NCI-H2196 treated with DMSO at 0.1 percent for 48 hours (cell line): ENCODE measurements around the gene KLK8.

Experiments
- DNase-seq: peaks from one replicate; lab custom pipeline; 2025; ENCODE audit not compliant: unreplicated experiment; lab: John Stamatoyannopoulos, UW

KLK8 gene, protein sequence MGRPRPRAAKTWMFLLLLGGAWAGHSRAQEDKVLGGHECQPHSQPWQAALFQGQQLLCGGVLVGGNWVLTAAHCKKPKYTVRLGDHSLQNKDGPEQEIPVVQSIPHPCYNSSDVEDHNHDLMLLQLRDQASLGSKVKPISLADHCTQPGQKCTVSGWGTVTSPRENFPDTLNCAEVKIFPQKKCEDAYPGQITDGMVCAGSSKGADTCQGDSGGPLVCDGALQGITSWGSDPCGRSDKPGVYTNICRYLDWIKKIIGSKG

DNA sequence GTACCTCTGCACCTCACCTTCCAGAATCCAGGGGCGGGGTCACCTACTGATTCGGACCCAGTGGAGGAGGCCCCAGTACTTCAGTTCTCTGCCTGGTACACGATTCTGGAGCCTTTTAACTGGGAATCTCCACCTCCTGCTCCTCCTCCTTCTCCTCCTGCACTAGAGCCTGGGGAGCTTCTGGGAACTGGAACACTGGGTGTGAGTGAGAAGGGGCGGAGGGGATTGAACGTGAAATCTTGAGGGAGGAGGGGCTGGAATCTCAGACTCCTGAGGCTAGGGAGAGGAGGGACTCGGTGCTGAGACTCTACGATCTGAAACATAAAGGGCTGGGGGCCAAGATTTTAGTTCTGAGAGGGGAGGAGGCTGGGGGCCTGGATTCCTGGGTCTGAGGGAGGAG lies at the start of gene KLK8:
Gene KLK8 (minus strand): TSS at position 90 of the 400 bp plus-strand sequence. CDS start 437 bp downstream, outside the sequence.
- no peak for DNase-seq

DNA sequence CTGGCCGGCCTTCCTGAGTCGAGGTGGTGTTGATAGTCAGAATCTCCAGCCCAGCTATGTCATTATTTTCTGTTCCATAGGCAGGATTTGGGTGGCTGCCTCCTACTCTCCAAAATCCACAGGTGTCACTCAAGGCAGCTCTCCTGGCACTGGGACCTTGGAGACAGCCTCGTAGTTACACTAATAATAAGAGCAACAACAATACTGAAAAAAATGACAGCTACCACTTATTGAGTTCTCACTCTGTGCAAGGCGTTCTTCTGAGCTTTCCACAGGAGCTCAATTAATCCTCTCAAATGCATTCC lies 45.6 kb upstream of the KLK8 start:
- DNase-seq, result no peak

DNA sequence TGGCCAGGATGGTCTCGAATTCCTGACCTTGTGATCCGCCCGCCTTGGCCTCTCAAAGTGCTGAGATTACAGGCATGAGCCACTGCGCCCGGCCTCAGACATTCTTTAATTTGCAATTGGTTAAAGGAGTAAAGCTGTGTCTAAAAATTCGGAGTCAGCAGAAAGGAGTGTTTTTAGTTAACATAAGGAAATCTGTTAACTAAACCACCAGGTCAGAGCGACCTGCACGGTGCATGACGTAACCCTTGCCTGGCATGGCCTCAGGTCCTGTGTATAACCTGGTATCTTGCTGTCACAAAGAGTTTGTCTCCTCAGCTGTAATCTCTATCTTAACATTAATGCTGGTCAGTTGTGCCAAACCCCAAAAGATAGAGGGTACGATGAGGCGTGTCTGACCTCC lies 42.9 kb upstream of the KLK8 start:
- no peak for DNase-seq

DNA sequence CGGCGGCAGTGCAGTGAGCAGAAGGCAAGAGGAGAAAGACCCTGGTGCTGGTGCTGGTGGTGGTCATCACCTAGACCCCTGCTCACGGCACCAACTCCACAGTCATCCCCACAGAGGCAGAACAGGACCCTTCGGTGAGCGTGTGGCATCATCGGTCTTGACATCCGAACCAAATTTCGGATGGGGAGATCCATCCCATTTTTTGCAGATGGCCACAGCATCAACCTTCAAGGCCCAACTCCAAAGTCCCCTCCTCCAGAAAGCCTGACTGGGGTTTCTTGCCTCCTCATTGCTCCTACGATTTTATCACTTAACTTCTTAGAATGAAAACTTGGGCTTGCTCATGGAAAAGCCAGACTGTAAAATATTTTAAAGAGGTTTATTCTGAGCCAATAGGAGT lies 42.1 kb upstream of the KLK8 start:
- DNase-seq, result no peak

DNA sequence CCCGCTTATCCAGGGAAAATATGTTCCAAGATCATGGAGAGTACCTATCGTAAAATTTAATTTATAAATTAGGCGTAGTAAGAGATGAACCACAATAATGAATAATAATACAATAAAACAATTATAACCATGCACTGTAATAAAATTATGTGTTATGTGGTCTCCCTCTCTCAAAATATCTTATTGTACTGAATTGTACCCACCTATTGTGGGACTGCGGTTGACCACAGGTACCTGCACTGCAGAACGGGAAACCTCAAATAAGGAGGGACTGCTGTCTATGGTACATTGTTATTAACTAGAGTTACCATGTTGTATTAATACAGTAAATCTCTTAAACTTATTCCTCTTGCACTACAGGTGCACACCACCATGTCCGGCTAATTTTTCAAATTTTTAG lies 38.7 kb upstream of the KLK8 start:
- no peak for DNase-seq

DNA sequence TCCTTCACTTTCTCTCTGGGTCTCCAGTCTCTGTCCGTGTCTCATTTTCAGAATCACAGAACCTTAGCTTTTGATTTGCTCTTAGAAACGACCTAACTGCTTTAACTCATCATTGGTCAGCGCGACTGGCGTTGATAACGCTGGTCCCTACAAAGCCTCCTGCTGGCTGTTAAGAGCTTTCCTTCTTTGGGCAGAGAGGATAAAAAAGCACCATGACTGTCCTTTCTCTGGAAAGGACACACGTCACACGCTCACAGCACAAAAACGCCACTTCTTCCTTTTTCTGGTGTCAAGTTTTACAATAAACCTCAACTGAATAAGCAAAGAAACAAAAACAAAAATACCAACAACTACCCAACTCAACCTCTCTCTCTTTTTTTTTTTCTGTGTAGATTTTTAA lies 35.1 kb upstream of the KLK8 start:
- DNase-seq, result no peak

DNA sequence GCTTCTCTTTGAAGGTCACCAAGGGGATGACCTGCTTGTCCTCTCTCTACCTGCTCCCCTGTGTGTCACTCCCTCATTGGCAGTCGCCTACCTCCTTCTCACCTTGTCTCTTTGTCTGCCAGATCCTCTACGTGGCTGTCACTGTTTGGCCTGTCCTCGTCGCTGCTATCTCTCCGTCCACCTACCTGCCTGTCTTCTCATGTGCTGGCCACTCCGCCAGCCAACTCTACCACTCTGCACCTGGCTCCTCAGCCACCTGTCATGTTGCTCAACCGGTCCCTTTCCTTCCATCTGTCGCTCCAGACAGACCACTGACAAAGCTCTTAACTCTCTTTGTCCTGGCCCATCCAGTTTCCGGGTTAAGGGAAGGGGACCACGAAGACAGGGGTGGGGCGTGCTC lies 33.3 kb upstream of the KLK8 start, which contains the start of gene KLK12:
Gene KLK12 (minus strand): TSS at position 299 of the 400 bp plus-strand sequence. CDS start 381 bp downstream, outside the sequence.
- no peak for DNase-seq

DNA sequence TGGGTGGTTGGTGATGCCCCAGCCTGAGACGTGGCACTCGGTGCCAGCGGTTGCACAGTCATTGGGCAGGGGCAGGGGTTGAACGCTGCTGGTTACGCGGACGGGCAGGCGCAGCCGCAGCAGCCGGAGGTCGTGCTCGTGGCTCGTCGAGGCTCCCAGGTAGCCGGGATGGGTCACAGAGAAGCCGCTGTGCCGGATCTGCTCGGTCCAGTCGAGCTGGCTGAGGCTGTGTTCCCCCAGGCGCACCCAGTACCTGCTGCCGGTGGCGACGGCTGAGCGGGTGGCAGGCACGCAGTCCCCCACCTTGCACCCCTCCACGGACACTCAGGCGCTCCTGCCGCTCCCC lies 30.4 kb upstream of the KLK8 start:
- no peak for DNase-seq

DNA sequence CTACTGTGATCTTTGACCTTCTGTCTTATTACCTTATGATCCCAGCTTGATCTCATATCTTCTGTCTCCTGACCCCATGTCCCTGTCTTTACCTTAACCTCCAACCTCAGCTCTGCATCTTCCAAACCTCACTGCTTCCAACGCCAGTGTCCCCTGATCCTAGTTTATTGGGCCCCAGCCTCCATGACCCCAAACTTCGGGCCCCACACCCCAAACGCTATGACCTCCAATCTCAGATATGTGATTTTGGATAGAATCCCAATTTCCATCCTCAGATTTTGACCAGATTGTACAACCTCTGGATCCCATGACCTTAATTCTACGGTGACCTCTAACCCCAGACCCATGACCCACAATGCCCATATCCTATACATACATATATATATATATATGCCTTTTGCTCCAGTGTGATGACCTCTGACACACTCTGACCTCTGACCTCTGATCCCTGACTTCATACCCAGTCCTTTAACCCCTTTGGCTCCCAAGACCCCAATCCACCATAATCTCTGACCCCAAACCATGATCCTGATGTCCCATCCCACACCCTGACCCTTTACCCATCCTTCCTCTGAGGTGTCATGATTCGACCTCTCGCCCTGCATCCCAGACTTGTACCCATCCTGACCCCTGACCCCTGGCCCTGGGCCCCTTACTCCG lies 29.9 kb upstream of the KLK8 start:
- DNase-seq, result no peak

DNA sequence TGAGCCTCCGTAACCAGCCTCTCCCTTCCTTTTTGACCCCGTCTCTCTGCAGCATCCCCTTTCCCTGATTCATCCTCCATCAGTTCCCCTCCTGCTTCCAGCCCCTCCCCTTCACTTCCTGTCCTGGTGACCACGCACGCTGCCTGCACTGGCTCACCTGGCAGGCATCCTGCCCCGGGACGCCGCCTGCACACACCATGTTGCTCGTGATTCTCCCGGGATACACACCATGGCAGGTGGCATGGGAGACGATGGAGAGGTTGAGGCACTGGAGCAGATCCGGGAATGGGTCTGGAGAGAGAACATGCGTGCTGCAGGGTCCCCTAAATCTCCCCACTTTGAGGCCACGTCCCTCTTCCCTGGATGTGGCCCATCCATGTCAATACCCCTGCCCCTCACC lies 29.2 kb upstream of the KLK8 start:
- DNase-seq, result no peak

DNA sequence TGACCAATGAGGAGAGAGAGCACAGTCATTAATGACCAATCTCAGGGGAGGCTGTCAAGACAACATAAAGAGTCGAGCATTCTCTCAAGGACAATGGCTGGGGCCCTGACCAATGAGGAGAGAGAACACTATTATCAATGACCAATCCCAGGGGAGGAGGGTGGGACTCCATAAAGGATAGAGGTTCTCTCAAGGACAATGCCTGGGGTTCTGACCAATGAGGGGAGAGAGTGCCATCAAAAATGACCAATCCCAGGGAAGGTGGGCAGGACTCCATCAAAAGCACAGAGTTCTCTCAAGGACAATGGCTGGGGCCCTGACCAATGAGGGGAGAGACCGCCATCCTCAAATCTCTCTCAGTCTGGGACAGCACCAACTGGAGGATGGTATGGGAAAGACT lies 28.3 kb upstream of the KLK8 start:
- no peak for DNase-seq

DNA sequence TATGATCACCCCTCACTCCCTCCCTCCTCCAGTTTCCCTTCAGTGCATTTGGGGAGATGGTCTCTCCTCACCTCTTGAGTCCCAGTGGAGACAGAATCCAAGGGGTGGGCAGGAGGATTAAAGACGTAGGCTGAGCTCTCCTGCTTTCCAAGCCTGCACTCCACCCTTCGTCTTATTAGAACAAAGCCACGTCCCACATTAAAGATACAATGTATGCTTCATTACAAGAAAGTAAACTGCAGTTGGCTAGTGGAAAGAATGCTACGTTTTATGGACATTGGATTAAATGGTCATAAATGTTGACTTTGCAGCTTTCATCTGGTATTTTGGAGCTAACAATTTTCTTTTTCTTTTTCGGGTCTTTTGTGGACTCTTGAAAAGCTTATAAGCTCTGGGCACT lies 26.5 kb upstream of the KLK8 start:
- no peak for DNase-seq

DNA sequence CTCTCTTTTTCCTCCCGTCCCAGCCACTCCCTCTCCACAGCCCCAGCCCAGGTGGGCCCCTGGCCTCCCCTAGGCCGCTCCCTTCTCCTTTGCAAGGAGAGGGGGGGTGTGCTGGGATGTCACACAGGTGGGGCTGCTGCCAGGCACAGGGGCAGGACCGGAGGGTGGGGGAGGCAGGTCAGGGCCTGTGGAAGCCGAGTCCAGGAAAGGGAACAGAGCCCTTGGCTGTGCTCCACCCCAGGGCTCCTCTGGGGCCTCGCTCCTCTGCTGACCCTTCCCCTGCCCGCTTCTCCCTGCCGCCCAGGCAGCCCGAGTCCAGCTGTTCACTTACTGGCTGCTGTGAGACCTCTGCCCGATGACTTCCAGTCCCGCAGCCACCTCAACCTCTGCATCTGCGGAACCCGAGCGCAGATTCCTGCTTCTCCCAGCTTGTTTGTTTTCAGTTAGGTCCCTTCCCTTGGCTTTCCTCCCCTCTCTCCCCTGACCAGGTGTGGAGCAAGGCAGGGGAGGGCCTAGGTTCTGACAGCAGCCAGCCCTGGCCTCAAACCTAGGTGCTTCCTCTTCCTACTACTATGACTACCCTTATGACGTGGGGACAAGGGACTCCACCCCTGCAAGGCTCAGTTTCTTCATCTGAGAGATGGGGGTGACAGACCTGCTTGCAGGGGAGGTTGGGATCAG lies 25.9 kb upstream of the KLK8 start:
- no peak for DNase-seq

DNA sequence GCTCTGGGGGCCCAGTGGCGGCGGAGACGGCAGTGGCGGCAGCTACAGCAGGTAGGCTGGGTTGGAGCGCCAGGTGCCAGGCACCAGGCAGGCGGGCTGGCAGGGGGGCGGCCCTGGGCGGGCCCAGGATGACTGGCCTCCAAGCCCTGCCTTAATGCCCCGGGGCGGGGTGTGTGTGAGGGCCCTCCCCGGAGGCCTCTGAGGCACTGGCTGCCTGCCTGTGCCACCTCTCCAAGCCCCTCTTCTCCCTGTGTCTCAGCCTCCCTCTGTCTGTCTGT lies 25.1 kb upstream of the KLK8 start, which contains the start of gene KLK11:
Gene KLK11 (minus strand): TSS at position 63 of the 278 bp plus-strand sequence. CDS start 985 bp downstream, outside the sequence.
- peak; percentile 63 for DNase-seq

DNA sequence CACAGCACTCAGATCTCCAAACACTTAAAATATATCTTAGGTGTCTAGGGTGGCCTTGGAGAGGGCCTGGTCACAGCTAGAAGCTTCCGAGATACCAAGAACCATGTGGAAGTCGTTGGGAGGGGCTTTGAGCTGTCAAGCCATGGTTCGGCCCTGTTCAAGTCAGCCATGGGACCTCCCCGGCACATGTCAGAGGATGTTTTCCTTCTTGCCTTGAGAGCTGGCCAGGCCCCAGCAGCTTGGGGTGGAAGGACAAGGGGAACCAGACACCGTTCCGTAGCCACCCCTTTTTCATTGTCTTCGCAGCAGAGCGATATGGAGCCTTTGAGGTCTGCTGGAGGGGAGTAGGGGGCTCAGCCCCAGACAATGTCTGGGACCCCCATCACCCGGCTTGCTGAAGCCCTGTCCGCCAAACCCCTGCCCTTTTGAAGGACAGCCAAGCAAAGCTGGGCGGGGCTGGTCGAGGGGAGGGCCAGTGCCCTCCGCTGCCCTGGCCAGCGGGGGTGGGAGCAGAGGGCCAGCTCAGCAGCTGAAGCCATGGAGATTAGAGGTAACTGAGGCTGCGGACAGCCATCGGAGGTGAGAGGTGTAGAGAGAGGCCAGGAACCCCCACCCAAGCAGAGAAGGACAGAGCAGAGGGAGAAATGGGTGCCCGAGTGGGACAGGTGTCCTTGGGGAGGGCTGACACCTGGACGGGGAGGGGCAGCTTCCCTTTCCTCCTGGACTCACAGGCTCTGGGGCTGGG lies 24.6 kb upstream of the KLK8 start:
- DNase-seq, result peak; percentile 63

DNA sequence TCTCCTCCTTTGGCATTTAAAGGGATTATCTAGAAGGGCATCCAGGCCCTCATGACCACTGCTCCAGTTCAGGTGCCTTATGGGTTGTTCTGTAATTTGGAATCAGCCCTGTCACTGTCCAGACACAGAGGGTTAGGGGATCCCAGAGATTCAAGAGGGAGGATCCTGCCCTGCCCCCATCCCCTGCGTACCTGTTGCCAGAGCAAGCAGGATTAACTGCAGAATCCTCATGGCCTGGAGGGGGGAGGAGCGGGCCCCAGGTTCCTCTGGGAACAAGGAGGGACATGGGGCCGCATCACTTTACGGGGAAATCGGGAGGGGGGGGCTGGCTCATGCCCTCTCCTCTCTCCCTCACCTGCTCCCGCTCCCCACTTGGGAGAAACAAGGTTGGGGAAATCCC lies 24.0 kb upstream of the KLK8 start:
- DNase-seq, result no peak

DNA sequence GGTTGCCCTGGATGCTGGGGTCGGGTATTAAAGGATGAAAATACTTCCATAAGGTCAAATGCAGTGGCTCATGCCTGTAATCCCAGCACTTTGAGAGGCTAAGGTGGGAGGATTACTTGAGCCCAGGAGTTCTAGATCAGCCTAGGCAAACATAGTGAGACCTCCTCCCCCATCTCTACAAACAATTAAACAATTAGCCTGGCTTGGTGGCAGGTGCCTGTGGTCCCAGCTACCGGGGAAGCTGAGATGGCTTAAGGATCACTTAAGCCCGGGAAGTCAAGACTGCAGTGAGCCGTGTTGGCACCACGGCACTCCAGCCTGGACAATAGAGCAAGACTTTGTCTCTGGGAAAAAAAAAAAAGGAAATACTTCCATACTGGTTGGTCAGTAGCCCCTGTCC lies 23.5 kb upstream of the KLK8 start:
- DNase-seq, result peak; percentile 58

DNA sequence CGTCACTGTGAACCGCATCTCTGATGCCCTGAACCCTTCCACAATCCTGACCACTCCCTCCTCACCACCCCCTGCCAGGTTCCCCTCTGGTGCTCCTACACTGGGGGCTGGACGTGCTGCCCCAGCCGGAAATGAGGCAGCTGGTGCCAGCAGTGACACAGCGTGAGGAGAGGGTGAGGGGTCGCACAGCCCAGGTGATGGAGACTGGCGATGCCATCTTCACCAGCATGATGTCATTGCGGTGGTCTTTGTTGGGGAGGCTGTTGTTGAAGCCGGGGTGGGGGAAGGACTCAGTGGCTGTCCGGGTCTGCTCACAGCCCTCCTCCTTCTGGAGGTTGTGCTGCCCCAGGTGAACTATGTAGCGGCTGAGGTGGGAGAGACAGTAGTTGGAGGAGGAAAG lies 22.5 kb upstream of the KLK8 start:
- DNase-seq, result no peak

DNA sequence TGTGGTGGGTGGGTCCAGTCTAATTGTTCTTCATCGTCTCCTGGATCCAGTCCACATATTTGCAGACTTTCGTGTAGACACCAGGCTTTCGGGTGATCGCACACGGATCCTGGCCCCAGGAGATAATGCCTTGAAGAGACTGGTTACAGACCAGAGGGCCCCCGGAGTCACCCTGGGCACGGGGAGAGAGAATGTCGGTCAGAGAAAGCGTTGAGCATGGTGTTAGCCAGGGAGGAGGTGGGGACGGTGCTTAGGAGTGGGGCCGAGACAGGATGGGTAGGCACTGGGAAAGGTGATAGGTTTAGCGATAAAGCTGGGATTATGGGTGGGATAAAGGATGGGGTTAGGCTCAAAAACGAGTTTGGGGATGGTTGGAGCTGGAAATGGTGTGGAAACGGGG lies 21.1 kb upstream of the KLK8 start:
- DNase-seq, result no peak

DNA sequence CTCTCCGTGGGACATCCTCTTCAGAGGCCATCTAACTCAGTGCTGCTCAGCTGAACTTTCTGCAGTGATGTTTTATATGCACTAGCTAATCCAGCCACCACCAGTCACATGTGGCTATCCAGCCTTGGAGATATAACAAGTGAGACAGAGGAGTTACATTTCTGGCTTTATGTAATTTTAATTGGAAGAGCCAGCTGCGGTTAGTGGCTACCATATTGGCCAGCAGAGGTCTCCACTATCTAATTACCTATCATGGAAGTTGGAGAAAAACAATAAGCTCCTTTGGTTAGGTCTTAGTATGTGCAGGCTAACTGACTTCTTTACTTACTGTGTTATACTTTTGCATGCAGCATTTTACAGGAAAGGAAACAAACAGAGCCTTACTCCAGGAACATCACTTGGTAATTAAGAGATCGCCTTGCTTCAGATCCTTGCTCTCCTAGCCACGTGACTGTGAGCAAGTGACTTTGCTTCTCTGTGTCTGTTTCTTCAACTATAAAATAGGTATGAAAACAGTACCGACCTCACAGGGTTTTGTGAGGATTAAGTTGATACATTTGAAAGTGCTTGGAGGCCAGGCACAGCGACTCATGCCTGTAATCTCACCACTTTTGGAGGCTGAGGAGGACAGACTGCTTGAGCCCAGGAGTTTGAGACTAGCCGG lies 19.7 kb upstream of the KLK8 start:
- peak; percentile 70 for DNase-seq

DNA sequence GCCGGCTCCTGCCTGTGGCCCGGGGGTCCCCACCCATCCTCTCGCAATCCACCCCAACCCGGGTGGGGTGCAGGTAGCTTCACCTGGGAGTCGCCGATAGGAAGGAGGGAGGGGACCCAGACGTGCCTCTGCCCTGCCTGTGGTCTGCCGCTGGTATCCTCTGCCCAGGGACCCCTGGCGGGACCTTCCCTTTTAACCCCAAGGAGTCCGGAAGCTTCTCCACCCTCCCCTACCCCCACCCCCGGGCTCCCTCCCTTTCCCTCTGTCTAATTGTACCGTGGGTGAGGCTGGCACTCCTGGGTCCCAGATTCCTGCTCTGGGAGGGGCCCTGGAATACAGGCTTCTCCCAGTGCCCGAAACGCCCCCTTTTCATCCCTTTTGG lies 18.1 kb upstream of the KLK8 start, which contains the start of gene KLK10:
Gene KLK10 (minus strand): TSS at position 166 of the 382 bp plus-strand sequence. CDS start 579 bp downstream, outside the sequence.
- DNase-seq, result no peak
